A673 (cell line): Measurements from ENCODE around the gene MBTPS1.

Source experiments
- EZH2 ChIP-seq: fragments of 200-600 bp; sonication (generic); IDR thresholded peaks from 2 replicates; pipeline ENCODE4 v1.6.1; 2017; ENCODE audit warnings: borderline replicate concordance, low read depth, mild to moderate bottlenecking, mixed read lengths, antibody characterized with exemption, low read length; ENCODE audit not compliant: poor library complexity, severe bottlenecking
- TF ChIP-seq, protein P1 (sequence below): fragments of 300-800, 200-600 bp; sonication (generic); conservative IDR thresholded peaks from 2 replicates; pipeline ENCODE4 v1.5.1; 2017; ENCODE audit warnings: low read depth, mild to moderate bottlenecking, antibody characterized with exemption, low read length, moderate library complexity, mixed read lengths

DNA sequence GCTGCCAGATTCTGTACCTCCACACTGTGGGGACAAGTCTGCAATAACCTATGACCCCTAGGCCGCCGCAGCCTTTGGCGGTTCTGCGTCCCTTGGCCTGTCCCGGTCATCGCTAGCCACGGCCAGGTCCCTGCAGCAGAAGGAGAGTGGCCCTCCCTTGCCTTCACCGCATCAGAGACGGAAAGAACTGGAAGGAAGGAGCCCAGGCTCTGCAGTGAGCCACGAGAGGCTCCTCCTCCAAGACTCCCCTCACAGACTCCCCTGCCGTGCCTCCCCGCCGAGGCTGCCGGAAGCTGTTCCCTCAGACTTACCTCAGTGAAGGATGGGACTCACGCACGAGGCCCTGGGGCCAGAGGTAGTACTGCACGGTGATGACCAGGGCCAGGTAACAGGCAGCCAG is 85.2 kb downstream of the MBTPS1 start:
- TF ChIP-seq, protein P1, sequence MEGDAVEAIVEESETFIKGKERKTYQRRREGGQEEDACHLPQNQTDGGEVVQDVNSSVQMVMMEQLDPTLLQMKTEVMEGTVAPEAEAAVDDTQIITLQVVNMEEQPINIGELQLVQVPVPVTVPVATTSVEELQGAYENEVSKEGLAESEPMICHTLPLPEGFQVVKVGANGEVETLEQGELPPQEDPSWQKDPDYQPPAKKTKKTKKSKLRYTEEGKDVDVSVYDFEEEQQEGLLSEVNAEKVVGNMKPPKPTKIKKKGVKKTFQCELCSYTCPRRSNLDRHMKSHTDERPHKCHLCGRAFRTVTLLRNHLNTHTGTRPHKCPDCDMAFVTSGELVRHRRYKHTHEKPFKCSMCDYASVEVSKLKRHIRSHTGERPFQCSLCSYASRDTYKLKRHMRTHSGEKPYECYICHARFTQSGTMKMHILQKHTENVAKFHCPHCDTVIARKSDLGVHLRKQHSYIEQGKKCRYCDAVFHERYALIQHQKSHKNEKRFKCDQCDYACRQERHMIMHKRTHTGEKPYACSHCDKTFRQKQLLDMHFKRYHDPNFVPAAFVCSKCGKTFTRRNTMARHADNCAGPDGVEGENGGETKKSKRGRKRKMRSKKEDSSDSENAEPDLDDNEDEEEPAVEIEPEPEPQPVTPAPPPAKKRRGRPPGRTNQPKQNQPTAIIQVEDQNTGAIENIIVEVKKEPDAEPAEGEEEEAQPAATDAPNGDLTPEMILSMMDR = no peak
- no peak for TF ChIP-seq EZH2
